ENCODE data around the gene FARS2.

Gene FARS2

DNA sequence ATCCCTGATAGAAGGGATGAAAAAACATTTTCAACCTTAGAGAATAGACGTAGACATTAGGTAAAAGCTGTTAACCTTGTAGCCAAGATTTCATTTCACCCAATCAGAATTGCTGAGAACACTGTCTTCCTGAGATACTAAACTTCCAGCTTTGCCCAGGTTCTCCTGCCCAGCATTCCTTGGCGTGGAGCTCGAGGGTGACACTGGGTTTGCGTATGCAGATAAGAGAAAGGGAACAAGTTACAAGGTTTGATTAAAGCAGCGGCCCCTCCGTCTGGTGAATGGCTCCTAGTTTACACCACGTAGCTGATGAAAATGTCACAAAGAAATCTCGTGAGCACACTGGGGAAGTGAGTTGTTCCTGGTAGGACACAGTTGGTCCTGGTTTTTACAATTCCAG is 247.8 kb downstream of the FARS2 start:
- no peak for DNase-seq (ENCODE audit: low spot score)

DNA sequence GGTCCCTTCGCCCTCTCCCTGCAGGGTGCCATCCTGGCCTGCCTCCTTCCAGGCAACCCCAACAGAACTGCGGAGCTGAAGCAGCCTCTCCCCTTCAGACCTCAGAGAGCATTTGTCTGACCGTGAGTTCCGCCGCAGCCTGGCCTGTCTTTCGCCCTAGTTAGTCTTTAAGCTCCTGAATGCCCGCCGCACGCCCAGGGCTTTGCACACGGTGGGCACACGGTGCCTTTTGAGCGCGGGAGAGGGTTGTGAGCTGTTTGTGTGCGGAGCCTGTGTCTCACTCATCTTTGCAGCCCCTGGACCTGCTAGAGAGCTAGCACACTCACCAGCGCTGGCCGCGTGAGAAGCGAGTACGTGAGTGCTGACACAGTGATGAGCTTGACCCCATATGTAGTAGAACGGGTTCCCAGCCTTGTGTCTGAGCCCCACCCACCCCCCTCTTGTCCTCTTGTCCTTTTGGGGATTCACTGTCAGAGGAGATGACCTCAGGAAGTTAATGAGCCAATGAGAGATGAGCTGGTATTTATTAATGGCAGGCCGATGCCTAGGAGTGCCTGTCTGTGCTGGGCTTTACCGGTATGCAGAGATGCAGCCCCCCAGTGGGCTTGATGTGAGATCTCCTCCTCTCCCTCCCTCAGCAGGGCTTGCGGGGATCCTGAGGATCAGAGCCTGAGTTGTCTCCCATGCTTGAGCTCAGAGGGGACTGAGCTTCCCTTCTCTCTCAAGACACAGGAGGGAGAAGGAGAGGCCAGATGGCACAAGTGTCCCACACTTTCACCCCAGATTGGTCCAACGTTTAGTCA is 249.2 kb downstream of the FARS2 start:
- no peak for DNase-seq (ENCODE audit: low spot score)

DNA sequence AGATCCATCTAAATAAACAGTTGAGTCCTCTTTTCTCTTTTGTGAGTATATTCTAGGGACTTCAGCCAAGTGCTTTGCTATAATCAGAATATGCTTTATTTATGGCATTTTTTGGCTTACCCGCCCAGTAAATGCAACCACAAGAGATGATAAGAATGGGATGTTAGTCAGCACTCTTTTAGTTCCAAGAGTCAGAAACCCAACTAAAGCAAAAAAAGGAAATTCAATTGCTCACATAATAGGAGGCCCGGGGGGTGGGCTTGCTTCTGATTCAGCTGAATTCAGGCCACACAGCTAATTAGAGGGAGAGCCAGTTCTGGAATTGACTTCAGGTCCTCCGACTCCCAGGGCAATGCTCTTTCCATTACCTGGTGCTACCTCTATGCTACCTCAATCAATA is 250.6 kb downstream of the FARS2 start:
- DNase-seq (ENCODE audit: low spot score): no peak

DNA sequence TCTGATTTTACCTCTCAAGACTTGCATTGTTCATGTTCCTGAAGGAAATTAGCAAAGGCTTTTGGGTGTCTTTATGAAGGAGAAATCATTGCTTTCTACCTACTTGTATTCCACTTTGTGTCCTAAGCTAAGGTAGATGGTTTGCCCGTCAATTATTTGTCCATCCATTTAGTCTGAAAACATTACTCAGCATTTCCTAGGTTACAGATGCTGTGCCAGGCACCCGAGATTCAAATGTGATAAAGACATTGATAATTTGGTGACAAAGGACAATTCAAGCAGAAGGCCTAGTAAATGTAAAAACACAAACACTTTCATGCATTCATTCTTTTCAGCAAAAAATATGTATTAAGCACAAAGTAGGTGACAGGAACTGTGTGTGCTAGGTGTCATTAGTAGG is 251.1 kb downstream of the FARS2 start:
- no peak for DNase-seq (ENCODE audit: low spot score)

DNA sequence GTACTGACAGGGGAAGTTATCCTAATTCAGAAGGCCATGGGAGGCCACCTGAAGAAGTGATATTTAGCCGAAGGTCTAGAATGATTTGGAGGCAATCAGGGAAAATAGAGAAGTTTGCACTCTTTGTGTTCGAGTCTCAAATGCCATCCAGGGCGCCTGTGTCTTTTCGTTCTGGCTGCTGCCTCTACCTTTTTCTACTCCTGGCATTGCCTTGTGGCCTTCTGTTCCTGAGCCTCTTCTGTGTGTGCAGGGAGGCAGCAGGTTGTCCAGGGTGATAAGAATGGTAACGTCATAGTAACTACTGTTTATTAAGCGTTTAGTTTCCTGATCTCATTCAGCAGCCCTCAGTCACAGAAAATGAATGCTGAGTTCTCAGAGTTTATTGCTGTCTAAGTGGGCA is 252.1 kb downstream of the FARS2 start:
- no peak for DNase-seq (ENCODE audit: low spot score)

DNA sequence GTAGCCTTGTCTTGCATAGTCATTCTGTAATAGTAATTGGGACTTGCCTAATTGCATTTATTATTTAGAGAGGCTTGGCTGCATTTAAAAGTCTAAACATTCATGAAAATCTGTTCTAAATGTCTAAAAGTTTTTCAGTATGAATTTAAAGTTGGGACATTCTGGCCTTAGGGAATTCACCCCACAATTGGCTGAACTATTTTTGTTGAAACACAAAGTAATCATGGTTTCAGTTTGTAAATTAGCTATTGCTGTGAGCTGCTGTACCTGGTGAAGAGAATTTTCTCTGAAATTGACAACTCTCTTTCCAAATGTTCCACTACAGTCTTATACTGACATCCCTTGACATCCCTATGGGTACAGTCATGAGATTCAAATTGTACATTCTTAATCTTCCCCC is 253.0 kb downstream of the FARS2 start:
- no peak for DNase-seq (ENCODE audit: low spot score)

DNA sequence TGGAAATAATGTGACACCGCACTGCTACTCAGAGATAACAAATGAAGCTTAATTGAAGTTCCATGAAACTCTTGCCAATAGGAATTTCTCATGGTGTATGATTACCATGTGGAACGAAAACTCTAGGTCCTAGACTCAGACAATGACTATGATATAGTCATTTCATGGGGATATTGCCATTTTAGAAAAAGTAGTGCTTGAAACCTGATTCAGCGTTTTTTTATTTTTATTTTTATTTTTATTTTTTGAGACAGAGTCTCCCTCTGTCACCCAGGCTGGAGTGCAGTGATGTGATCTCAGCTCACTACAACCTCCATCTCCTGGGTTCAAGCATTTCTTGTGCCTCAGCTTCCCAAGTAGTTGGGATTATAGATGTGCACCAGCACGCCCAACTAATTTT is 253.9 kb downstream of the FARS2 start:
- no peak for DNase-seq (ENCODE audit: low spot score)

DNA sequence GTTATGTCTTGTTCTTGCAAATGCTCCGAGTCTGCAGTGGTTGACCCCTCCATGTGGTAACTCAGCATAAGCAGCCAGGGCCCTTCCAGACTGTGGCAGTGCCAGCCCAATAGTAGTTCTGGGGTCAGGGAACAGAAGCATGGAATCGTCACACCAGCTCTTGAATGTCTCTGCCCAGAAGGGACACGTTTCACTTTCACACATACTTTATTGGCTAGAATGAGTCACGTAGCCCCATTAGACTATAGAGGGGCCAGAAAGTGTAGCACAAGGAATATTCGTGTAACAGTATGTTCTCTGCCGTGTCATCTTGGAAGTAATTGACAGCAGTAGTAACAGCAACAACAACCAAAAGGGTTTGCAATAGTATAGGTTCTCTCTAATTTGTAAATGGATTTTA is 254.7 kb downstream of the FARS2 start:
- no peak for DNase-seq (ENCODE audit: low spot score)

DNA sequence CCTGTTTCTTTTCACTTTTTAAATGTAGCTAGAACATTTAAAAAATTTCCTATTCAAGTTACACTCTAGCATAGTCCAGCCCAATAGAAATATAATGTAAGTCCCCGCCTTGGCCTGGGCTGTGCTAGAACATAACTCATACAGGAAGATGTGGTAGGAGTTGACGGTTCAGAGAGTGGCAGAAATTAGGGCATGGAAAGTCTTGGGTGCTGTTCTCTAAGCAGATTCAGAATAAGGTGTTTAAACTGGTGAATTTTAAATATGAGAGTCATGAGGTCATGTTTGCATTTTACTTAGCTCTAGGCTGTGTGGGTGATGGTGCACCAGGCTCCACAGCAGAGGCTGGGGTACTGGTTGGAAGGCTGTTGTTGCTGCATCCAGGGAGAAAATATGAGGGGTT is 256.5 kb downstream of the FARS2 start:
- DNase-seq (ENCODE audit: low spot score): no peak

DNA sequence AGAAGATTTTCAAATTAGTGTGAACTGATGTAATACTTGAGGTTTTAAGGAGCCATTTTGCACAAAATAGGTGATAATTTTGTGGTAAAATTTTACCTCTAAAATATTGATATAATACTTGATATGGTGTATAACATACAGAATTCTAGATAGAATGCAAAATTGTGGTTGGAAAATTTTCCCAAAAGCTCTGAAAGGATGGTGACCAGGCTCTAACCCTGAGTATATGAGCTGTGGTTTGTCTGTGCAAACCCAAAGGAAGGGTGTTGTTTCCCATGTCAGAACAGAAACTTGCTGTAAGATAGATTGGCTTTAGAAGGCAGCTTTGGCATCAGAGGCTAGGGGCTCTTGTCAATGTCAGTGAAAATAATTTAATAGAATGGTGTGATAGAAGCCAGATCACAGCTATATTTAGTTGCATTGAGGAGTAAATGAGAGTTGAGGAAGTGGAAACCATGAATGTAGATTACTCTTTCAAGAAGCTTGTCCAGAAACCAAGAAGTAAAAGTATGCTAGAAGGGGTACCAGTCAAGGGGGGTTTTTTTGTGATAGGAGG is 257.7 kb downstream of the FARS2 start:
- no peak for DNase-seq (ENCODE audit: low spot score)

DNA sequence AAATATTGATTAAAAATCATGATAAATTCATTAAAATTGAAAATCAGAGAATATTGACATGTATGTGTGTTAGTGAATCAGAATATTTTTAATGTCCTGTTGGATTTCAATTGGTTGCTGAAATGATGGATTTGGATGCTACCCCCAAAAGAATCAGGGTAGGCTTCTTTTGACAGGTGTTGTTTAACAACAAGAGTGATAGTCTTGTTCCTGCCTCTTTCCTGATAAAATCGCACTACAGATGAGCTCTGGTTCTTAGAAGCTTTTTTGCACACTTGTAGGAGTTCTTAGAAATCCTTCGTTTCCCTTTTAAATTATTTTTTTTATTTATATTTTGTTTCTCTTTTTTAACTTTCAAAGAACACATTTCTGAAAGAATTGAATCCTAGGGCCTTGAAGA is 259.5 kb downstream of the FARS2 start:
- no peak for DNase-seq (ENCODE audit: low spot score)

DNA sequence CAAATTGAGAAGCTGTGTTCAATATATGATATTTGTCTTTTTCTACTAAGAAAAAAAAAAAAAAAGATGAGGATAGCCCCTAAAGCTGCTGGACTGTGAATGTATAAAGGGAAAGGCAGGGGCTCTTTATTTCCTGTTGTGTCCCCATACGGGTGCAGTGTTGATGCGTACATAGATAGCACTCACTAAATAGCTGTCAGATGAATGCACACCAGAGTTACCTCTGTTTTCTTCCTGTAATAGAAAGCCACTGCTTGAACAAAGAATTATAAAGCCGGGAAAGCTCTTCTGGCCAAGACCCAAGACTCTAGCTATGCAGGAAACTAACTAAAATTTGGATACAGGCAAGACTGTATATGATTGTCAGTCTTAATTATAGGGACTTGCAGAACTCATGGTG is 260.0 kb downstream of the FARS2 start:
- DNase-seq (ENCODE audit: low spot score): no peak

DNA sequence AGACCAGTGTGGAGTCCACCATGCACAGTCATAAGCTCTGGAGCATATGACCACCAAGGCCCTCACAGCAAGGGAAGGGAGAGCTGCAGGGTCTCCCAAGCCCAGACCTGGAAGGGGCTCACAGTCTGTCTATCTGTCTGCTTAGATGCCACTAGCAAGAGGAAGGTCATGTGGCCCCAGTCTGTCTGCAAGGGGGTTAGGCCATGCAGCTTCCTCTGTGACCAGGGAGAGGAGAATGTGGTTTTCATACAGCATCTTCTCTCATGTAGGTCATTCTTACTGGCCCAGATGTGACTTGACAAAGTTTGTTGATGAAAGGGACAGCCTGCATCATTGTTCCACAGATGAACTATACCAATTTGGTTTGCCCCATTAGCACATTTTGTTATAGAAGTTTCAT is 260.8 kb downstream of the FARS2 start:
- no peak for DNase-seq (ENCODE audit: low spot score)

DNA sequence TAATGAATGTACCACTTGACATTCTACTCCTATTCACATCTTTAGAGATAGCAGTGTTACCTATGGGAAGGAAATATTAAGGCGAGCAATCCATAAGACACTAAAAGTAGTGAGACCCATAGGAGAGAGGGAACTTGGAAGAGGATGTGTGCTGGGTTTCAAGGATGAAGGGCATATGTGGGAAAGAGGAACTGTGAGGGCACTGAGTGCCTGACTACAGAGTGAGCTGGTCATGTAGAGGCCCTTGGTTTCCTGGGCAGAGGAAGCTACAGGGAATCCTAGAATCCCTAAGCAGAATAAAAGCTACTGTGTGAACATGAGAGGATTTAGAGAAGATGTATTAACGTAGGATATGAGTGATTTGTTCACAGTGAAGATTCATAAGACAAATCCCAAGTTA is 262.8 kb downstream of the FARS2 start:
- no peak for DNase-seq (ENCODE audit: low spot score)

DNA sequence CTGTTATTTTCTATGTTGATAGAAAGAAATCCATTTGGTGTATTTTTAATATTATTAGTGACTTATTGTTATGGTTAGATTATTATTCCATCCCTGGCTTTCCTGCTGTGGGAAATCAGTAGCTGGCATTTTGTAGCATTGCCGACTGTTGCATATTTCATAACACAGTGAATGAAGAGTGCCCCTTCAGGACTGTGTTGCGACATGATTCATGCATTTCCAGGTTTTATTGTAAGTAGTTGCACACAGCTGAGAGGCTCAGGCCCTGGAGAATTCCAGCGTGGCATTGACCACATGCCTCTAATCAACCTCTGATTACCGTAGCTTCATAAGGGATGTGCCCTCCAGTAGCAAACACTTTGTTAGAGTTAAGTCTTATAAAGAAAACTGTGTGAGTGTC is 263.9 kb downstream of the FARS2 start:
- no peak for DNase-seq (ENCODE audit: low spot score)

DNA sequence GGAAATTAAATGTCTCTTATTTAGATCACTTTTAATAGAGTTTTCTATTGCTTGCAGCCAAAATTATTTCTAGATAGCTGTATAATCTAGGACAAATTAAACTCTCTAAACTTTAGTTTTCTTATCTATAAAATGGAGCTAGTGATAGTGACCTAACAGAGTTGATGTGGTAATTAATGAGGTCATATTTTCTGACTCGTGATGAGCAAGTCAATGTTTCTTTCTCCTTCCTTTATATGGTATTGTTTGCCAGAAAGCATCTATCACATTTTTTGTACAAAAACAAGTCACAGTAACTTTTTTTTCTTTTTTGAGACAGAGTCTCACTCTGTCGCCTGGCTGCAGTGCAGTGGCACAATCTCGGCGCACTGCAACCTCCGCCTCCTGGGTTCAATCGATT is 267.7 kb downstream of the FARS2 start:
- no peak for DNase-seq (ENCODE audit: low spot score)

DNA sequence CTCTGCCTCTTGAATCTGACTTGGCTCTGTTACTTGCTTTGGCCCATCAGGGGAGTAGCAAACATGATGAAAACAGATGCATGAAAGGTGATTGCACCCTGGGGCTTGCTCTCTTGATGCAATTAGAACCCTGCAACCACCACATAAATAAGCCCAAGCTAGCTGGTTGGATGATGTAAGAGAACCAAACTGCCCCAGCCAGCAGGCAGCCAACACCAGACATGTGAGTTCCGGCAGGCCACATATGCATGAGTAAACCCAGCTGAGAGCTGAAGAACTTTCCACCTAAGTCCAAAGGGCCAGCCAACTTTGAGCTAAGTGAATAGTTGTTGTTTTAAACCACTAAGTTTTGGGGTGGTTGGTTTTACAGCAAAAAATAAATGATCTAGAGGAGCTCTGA is 268.4 kb downstream of the FARS2 start:
- DNase-seq (ENCODE audit: low spot score): no peak

DNA sequence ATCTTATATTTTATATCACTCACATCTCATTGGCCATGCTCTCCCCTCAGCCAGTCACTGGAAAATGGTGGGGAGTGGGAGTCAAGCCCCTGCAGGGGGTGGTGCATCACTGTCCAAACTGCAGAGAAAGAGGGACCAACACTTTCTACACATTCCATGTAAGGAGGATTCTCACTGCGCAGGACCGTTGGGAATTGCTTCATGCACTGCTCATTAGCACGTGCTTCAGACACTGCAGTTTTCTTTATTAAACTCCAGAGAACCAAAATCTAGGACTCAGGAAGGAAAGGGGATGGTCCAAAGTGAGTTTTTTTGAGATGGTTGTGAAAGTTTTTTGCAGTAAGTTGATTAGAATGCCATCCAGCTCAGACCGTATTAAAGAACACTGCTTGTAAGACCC is 269.8 kb downstream of the FARS2 start:
- DNase-seq (ENCODE audit: low spot score): no peak

DNA sequence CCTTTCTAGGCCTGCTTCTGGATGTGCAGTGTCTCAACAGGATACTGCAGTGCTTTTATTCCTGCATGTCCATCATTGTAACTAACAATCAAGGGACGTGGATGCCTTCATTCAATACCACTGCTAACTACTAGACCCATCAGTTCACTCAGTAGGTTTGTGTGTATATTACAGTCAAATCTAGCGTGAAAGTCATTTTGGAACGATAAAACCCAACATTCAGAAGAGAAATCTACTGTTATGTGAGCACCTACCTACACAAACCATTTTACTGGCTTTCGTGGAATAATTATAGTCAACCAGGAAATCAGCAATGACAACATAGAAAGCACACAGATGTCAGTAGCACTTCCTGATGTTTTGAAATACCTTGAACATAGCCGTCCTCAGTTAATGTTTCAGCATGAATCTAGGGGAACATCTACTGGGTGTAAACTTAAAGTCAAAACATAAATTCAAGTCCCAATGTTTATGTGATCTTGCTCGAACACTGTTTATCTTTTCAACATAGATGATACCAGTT is 270.6 kb downstream of the FARS2 start:
- DNase-seq (ENCODE audit: low spot score): no peak

DNA sequence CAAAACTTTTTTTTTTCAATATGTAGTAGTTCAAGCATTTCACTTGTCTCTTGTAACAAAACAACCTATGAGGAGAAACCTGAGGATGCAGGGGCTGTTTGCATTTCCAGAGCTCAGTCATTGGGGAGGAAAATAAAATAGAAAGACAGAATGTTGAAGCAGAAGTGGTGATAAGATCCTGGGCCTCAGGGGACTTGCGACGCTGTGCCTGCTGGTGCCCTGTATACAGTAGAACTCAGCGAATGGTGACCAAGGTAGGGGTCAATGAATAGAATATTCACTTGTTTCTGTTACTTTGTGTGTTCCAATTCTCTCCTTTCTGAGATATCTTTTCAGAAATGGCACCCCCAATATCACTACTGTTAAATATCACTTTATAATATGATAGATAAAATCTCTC is 271.6 kb downstream of the FARS2 start:
- DNase-seq (ENCODE audit: low spot score): no peak

DNA sequence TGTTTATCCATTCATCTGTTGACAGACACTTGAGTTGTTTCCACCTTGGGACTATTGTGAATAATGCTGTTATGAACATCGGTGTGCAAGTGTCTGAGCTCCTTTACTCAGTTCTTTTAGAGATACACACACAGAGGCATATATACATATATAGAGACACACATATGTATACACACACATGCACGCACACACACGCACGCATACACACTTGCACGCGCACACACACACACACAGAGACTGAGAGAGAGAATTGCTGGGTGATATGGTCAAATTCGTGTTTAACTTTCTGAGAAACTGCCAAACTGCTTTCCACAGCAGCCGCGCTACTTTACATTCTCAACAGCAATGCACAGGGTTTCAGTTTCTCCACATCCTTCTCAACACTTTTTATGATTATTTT is 273.3 kb downstream of the FARS2 start:
- DNase-seq (ENCODE audit: low spot score): no peak

DNA sequence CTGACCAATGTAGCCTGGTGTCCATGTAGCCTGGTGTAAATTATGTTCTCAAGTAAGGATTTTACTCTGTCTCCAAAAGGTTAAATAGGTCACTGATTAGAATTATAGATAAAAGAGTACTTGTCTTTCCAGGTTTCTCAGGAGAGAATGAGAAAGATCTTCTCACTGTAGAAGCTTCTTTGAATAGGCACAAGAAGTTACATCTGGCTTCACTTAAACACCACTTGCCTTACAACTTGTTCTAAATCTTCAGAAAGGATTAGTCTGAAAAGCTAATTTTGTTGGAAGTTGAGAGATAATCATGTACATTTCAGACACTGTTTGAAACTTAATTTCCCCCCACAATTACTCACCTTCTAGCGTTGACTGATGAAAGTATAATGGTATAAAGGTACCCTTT is 275.3 kb downstream of the FARS2 start:
- no peak for DNase-seq (ENCODE audit: low spot score)

DNA sequence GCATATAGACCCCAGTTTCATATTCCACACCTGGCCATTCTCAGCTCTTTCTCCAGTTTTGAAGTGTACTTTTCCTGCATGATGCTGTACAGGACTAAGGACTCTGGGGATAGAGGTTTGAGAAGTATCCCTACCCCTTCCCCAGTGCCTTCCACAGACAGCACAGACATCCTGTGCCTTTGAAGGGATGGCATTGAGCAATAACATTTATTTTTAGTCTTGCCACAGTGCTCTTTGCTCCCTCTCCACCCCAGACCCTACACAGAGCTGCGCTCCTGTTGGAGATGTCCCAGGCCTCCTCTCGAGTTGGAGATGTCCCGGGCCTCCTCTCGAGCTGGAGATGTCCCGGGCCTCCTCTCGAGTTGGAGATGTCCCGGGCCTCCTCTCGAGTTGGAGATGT is 275.8 kb downstream of the FARS2 start:
- no peak for DNase-seq (ENCODE audit: low spot score)

DNA sequence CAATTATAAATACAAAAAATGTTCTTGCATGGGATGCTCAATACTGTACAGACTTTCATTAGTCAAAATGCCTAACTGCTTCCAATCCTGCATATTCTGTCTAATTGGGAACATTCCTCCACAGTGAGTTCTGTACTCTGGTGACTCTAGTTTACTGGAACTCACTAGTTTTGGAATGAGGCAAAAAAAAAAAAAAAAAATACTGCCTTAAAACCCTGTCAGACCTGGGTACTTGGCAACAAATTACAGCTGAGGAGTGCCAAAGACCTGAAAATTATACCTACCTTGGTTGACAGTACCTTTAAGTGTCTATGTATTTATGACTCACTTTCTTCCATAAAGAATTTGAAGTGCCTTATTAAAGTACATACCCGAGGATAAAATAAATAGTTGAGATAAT is 276.7 kb downstream of the FARS2 start:
- DNase-seq (ENCODE audit: low spot score): no peak
